Measurements from ENCODE around the gene MUC16. TPM values are rescaled to one million over a fixed set of nuclear protein-coding genes. Genes with fewer than 3 reads are reported as not detected.
"Not testable (repeated sequence)": the region's sequence is repeated elsewhere in the genome, so short reads cannot be mapped to it uniquely, and the experiment has no call there.

The MUC16 gene
- total RNA-seq (2021; fragmentation: NEBNext Ultra II Directional; extraction: Animal tissue kit (Norgen Biotek cat#: 25700)), result not detected
- long read RNA-seq, result 0 reads

GRCh38 chr19:9009935-9010651 lies at the start of gene MUC16:
TSS of gene MUC16 (minus strand) at chr19:9010409.
- H3K36me3 Mint-ChIP-seq (ENCODE audit: low read depth), result peaks cover 5% of the 10 kb centered on the region
- no peak for DNase-seq
- H3K9me3 Mint-ChIP-seq, result peaks cover 72% of the 10 kb centered on the region
- no peak within 1 kb of the TSS for H3K4me3 Mint-ChIP-seq
- H3K27ac Mint-ChIP-seq, result no peak within 1 kb of the TSS
- peaks cover 3% of the 10 kb centered on the region; the same call in 1 of the 2 replicates for H3K27me3 Mint-ChIP-seq (ENCODE audit: insufficient read depth)
- H3K4me1 Mint-ChIP-seq (ENCODE audit: low read depth), result no peaks in the 10 kb centered on the region
- TF ChIP-seq CTCF (IDR thresholded peaks at IDR 0.05), result no peak

- Mint-ChIP-seq H3K36me3 (ENCODE audit: low read depth) (no peaks in the 10 kb centered on the region; the same call in 1 of the 2 replicates), H3K27ac (no peak overlapping the region), H3K27me3 (ENCODE audit: insufficient read depth) (no peaks in the 10 kb centered on the region), H3K9me3 (peaks cover 20% of the 10 kb centered on the region), H3K4me1 (ENCODE audit: low read depth) (no peaks in the 10 kb centered on the region), H3K4me3 (no peak overlapping the region)
- DNase-seq, result no peak
- TF ChIP-seq CTCF (IDR thresholded peaks at IDR 0.05), result no peak
These were observed 48.9 kb upstream of the MUC16 start for GRCh38 chr19:9058905-9059667.

DNA sequence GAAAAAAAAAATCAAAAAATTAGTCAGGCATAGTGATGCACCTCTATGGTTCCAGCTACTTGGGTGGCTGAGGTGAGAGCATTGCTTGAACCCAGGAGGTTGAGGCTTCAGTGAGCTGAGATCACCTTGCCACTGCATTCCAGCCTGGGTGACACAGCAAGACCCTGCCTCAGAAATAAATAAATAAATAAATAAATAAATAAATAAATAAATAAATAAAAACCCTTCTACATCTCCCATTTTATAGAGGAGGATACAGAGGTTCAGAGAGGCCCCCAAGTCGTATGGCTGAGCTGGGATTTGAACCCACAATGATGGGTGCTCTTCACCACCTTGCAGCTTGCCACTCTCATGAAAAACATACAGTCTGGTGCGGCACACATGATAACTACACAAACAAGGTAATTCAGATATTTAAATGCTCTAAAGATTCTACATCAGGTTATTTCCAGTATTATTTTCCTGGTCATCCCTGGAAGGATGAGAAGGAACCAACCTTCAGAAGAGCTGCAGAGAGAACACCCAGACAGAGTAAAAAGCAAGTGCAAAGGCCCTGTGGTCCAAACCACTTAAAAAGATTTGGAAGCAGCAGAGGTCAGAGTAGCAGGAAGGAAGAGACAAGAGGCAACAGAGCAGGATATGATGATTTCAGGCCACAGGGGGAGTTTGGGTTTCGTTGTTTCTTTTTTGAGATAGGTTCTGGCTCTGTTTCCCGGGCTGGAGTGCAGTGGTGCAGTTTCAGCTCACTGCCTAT lies 47.5 kb upstream of the MUC16 start:
- Mint-ChIP-seq H3K4me3 (no peak overlapping the region), H3K27ac (no peak overlapping the region), H3K27me3 (ENCODE audit: insufficient read depth) (no peaks in the 10 kb centered on the region), H3K9me3 (peaks cover 27% of the 10 kb centered on the region), H3K36me3 (ENCODE audit: low read depth) (no peaks in the 10 kb centered on the region; the same call in 1 of the 2 replicates), H3K4me1 (ENCODE audit: low read depth) (no peaks in the 10 kb centered on the region)
- no peak for TF ChIP-seq CTCF (IDR thresholded peaks at IDR 0.05)
- DNase-seq, result no peak

- not testable (repeated sequence) for H3K36me3 Mint-ChIP-seq (ENCODE audit: low read depth); H3K4me3 Mint-ChIP-seq; H3K27me3 Mint-ChIP-seq (ENCODE audit: insufficient read depth); DNase-seq; H3K27ac Mint-ChIP-seq; H3K4me1 Mint-ChIP-seq (ENCODE audit: low read depth)
- peaks cover 24% of the 10 kb centered on the region for H3K9me3 Mint-ChIP-seq
These were observed 45.9 kb upstream of the MUC16 start for GRCh38 chr19:9056131-9056530.

- no peak overlapping the region for H3K27ac Mint-ChIP-seq
- H3K36me3 Mint-ChIP-seq (ENCODE audit: low read depth), result no peaks in the 10 kb centered on the region; the same call in 1 of the 2 replicates
- no peak overlapping the region for H3K4me3 Mint-ChIP-seq
- H3K27me3 Mint-ChIP-seq (ENCODE audit: insufficient read depth), result no peaks in the 10 kb centered on the region
- no peak for DNase-seq
- TF ChIP-seq CTCF (IDR thresholded peaks at IDR 0.05), result no peak
- peaks cover 31% of the 10 kb centered on the region for H3K9me3 Mint-ChIP-seq
- no peaks in the 10 kb centered on the region for H3K4me1 Mint-ChIP-seq (ENCODE audit: low read depth)
These were observed 44.6 kb upstream of the MUC16 start for GRCh38 chr19:9054765-9055164.
